ENCODE data around the gene C22orf39. TPM values are rescaled to one million over a fixed set of nuclear protein-coding genes. Genes with fewer than 3 reads are reported as not detected.

The C22orf39 gene
- total RNA-seq, 1 donor, result 14.4 TPM

DNA sequence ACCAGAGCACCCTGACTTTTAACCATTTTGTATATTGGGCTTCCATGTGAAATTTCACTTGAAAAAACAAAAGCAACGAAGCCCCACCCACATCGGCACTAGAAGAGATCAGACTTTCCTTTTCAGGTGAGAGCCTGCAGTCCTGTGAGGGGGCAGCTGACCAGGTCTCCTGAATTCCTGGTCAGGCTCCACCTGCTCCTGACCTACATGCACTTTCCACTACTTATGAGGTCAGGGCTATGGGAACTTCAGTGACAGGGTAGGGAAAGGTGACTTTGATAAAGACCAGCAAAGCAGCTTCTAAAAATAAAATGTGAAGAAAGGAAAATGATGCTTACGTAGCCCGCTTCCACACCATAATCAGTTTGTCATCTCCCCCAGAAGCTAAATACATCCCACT is 40.7 kb downstream of the C22orf39 start:
- H3K4me3 ChIP-seq (ENCODE audit: low read length), result no peak overlapping the region
- H3K9me3 ChIP-seq (ENCODE audit: low read depth, low read length), result no peaks in the 10 kb centered on the region
- no peaks in the 10 kb centered on the region for H3K27me3 ChIP-seq (ENCODE audit: insufficient read depth, low read length)
- no peaks in the 10 kb centered on the region for H3K4me1 ChIP-seq (ENCODE audit: insufficient read depth, low read length)

DNA sequence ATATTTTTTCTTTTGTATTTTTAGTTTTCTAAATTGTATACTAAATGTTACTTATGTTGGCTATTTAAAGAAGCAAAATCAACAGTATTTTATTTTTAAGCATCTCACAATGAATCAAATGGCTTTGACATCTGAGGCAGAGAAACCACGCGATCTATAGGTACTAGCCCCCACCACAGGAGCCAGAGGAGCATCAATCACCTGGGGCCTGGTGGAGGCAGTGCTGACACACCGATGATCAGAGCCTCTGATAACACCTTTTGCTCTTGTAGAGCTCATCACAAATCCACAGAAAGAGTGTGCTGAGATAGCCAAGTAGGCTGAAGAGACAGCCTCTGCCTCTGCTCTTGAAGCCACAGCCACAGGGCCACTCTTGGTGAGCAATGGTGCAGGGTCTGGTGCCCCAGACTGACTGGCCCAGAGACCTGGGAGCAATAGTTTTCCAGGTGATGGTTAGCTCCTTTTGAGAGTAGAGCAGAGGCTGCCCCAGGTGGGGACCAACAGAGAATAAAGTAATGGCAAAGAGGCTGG is 41.2 kb downstream of the C22orf39 start:
- no peaks in the 10 kb centered on the region for H3K27me3 ChIP-seq (ENCODE audit: insufficient read depth, low read length)
- no peaks in the 10 kb centered on the region for H3K4me1 ChIP-seq (ENCODE audit: insufficient read depth, low read length)
- H3K4me3 ChIP-seq (ENCODE audit: low read length), result no peak overlapping the region
- H3K9me3 ChIP-seq (ENCODE audit: low read depth, low read length), result no peaks in the 10 kb centered on the region

DNA sequence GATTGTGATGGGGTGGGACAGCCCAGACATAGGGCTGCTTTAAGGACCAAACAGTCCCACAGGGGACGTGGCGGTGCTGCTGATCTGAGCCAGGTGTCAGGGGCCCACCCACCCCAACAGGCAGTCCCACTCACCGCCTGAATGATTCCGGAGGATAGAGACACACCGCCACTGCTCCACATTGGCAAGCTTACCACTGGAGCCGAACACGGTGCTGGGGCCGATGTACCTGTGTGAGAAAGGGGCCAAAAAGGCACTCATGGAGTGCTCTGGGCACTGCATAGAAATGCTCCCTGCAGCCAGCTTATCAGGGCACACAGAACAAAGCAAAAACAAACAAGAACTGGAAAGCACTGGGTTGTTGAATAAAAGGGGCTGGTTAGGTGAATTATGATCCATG is 41.9 kb downstream of the C22orf39 start:
- Histone ChIP-seq H3K9me3 (ENCODE audit: low read depth, low read length) (no peaks in the 10 kb centered on the region), H3K4me1 (ENCODE audit: insufficient read depth, low read length) (no peaks in the 10 kb centered on the region), H3K27me3 (ENCODE audit: insufficient read depth, low read length) (no peaks in the 10 kb centered on the region), H3K4me3 (ENCODE audit: low read length) (no peak overlapping the region)

DNA sequence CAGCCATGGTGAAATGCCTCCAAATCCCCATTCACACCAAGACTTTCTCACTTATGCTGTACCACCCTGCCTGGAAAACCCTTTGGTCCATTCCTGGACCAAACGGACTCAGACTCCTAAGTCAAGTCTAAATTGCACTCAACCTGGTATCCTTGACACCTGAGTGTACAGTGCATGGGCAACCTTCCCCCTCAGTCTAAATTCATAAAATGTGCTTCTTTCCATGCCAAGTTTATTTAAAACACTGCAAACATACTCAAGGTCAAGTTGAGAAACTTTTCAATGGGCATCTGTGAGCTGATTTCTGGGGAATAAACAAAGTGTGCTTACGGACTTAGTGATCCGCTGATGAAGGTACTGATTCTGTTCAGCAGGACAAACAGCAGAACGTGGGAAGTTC is 42.4 kb downstream of the C22orf39 start:
- H3K4me3 ChIP-seq (ENCODE audit: low read length), result no peak overlapping the region
- no peaks in the 10 kb centered on the region for H3K4me1 ChIP-seq (ENCODE audit: insufficient read depth, low read length)
- no peaks in the 10 kb centered on the region for H3K9me3 ChIP-seq (ENCODE audit: low read depth, low read length)
- H3K27me3 ChIP-seq (ENCODE audit: insufficient read depth, low read length), result no peaks in the 10 kb centered on the region

DNA sequence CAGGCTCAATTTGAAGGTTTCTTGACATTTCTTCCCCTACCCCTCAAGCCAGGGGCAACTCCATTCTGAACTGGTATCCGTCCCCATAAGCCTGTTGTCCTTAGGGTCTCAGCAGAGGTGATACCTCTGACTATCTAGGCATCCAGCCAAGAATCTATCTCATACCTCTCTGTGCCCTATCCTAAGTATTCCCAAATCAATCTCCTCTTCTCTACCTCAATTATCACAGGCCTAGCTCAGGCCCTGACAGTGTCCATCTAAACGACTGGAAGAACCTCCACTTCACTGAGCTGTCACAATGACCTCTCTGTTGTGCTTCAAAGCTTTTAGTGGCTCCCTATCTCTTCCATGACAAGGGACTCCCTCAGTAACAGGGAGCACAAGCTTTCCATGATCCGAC is 42.8 kb downstream of the C22orf39 start:
- no peaks in the 10 kb centered on the region for H3K27me3 ChIP-seq (ENCODE audit: insufficient read depth, low read length)
- H3K4me1 ChIP-seq (ENCODE audit: insufficient read depth, low read length), result no peaks in the 10 kb centered on the region
- no peak overlapping the region for H3K4me3 ChIP-seq (ENCODE audit: low read length)
- no peaks in the 10 kb centered on the region for H3K9me3 ChIP-seq (ENCODE audit: low read depth, low read length)

DNA sequence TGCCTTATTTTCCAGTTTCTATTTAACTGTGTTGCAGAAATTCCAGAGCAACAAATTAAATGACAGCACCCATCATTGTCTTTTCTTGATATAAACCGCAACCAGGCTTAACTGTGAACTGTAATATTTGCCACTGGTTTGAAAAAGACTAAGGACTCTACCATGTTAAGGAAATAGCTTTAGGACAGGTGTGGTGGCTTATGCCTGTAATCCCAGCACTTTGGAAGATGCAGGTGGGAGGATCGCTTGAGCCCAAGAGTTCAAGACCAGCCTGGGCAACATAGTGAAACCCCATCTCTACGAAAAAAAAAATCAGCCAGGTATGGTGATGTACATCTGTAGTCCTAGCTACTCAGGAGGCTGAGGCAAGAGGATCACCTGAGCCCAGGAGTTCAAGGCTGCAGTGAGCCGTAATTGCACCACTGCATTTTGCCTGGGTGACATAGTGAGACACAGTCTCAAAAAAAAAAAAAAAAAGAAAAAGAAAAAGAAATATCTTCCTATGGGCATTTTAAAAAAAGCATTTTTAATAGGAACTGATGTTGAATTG is 44.8 kb downstream of the C22orf39 start:
- Histone ChIP-seq H3K4me1 (ENCODE audit: insufficient read depth, low read length) (no peaks in the 10 kb centered on the region), H3K9me3 (ENCODE audit: low read depth, low read length) (no peaks in the 10 kb centered on the region), H3K4me3 (ENCODE audit: low read length) (no peak overlapping the region), H3K27me3 (ENCODE audit: insufficient read depth, low read length) (no peaks in the 10 kb centered on the region)

DNA sequence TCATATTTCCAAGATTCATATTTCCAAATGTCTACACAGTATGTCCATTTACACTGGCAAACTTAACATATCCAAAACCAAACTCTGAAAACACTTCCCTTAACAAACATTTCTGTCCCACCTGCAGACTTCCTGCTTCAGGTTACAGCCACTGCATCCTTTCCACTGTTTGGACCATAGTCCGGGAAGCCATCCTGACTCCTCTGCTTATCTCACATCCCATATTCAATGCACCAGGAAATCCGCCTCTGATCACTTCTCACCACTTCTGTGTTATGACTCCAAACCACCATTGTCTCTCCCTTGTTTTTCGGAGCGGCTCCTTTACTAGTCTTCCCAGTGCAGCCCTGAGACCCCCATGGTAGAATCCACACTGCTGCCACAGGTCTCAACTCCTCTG is 46.0 kb downstream of the C22orf39 start:
- Histone ChIP-seq H3K4me3 (ENCODE audit: low read length) (no peak overlapping the region), H3K27me3 (ENCODE audit: insufficient read depth, low read length) (no peaks in the 10 kb centered on the region), H3K9me3 (ENCODE audit: low read depth, low read length) (no peaks in the 10 kb centered on the region), H3K4me1 (ENCODE audit: insufficient read depth, low read length) (no peaks in the 10 kb centered on the region)

DNA sequence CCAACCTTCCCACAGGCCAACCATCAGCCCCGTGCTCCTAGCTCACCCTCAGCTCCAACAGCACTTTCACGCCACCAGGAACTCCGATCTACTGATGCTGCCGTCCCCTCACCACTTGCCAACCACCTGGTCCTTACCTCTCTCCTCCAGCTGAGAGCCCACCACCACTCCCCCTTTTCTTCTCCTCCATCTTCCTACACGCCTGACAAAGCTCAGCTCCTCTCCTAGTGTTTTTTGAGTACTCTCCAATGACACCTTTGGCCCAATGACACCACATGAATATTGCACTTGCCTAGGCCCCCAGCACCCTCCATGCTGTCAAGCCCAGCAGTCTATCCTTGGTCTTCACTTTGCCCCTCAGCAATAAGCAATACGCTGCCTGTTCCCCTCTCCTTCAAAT is 46.6 kb downstream of the C22orf39 start:
- H3K9me3 ChIP-seq (ENCODE audit: low read depth, low read length), result no peaks in the 10 kb centered on the region
- no peaks in the 10 kb centered on the region for H3K27me3 ChIP-seq (ENCODE audit: insufficient read depth, low read length)
- H3K4me3 ChIP-seq (ENCODE audit: low read length), result no peak overlapping the region
- no peaks in the 10 kb centered on the region for H3K4me1 ChIP-seq (ENCODE audit: insufficient read depth, low read length)

DNA sequence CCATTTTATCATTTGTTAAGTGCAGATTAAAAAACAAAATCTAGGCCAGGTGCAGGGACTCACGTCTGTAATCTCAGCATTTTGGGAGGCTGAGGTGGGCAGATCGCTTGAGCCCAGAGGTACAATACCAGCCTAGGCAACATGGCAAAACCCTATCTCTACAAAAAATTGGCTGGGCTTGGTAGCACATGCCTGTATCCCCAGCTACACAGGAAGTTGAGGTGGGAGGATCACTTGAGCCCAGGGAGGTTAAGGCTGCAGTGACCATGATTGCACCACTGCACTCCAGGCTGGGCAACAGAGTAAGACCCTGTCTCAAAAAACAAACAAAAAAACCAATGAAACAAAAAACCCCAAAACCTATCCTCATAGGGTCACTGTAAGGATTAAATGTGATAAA is 48.9 kb downstream of the C22orf39 start:
- no peaks in the 10 kb centered on the region for H3K27me3 ChIP-seq (ENCODE audit: insufficient read depth, low read length)
- no peak overlapping the region for H3K4me3 ChIP-seq (ENCODE audit: low read length)
- H3K9me3 ChIP-seq (ENCODE audit: low read depth, low read length), result no peaks in the 10 kb centered on the region
- H3K4me1 ChIP-seq (ENCODE audit: insufficient read depth, low read length), result no peaks in the 10 kb centered on the region

DNA sequence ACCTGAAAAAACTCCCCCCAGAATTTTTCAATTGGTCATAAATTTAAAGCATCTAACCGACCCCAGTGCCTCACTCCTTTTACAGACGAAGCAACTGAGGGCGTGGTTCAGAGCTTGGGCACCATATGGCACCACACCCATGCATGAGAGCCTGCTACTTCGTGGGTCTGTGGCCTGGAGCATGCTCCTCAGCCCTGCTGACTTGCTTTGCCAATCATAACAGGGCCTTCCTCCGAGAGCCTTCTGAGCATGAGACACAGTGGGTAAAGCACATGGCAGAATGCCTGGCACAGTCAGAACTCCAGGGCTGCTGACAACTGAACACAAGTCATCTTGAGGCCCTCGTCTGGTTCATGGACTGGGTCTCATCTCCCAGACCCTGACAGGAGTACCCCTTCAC is 49.3 kb downstream of the C22orf39 start:
- Histone ChIP-seq H3K27me3 (ENCODE audit: insufficient read depth, low read length) (no peaks in the 10 kb centered on the region), H3K4me3 (ENCODE audit: low read length) (no peak overlapping the region), H3K4me1 (ENCODE audit: insufficient read depth, low read length) (no peaks in the 10 kb centered on the region), H3K9me3 (ENCODE audit: low read depth, low read length) (no peaks in the 10 kb centered on the region)

DNA sequence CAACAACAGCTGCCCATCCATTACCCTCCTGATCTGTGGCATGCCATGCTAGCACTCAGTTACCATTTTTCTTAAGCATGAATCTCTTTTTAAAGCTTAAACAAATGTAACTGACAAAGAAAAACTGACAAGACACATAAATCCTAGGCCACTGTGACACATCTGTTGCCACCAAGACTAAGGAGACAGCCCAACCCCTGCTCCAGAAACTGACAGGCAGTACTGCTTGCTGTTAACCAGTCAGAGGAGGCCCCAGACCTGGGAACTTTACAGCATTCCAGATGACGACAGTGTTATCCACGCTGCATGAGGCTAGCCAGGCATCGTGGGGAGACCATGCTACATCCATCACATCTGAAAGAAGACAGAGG is 49.8 kb downstream of the C22orf39 start:
- H3K4me3 ChIP-seq (ENCODE audit: low read length), result no peak overlapping the region
- no peaks in the 10 kb centered on the region for H3K9me3 ChIP-seq (ENCODE audit: low read depth, low read length)
- H3K4me1 ChIP-seq (ENCODE audit: insufficient read depth, low read length), result no peaks in the 10 kb centered on the region
- no peaks in the 10 kb centered on the region for H3K27me3 ChIP-seq (ENCODE audit: insufficient read depth, low read length)

DNA sequence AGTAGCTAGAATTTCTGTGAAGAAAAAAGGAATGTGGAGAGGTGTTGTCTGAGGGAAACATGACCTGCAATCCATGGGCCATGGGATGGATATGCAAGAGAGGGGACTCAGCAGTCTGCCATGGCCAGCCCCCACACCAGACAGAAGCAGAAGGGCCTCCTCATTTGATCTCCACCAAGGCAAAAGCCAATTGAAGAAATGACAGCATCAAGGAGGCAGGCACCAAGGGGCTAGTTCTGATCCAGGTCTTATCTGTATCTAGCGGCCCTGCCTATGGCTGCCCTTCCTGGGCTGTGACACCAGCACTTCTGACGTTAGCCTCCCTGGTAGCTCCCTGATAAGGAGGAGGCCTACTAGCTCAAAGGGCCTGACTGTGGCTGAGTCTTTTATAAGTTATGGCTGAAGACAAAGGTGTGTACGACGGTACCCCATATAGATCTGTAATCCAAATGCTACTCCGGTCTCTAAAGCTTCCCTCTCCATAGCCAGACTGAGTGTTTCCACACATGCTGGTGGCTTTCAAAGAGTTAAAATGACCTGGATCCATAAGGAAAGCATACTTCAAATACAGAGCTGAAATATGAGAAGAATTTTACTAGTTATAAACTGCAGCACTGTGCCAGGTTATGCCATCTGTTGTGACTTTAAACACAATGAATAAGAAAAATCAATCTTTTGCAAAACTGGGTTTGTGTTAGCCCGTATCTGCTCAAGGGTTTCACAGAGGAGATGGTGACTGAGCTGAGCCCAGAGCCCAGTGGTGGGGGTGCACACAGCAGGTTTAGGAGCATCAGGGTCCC is 50.4 kb downstream of the C22orf39 start:
- Histone ChIP-seq H3K9me3 (ENCODE audit: low read depth, low read length) (no peaks in the 10 kb centered on the region), H3K27me3 (ENCODE audit: insufficient read depth, low read length) (no peaks in the 10 kb centered on the region), H3K4me3 (ENCODE audit: low read length) (no peak overlapping the region), H3K4me1 (ENCODE audit: insufficient read depth, low read length) (no peaks in the 10 kb centered on the region)

DNA sequence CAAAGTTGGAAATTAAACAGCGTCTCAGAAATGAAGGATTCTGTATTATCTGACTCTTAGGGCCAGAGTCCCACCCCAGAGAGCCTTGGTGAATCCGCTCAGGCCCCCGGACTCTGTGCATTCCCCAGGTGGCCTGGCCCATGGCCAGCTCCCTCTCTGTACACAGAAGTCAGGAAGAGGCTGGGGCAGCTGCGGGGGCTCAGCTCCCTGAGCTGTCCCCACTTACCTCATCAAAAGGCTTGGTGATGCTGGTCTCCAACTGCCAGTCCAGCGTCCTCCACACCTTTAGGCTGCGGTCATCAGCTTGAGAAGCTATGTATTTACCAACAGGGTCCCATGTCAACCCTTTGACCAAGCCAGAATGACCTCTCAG is 51.0 kb downstream of the C22orf39 start:
- no peaks in the 10 kb centered on the region for H3K27me3 ChIP-seq (ENCODE audit: insufficient read depth, low read length)
- H3K9me3 ChIP-seq (ENCODE audit: low read depth, low read length), result no peaks in the 10 kb centered on the region
- H3K4me3 ChIP-seq (ENCODE audit: low read length), result no peak overlapping the region
- H3K4me1 ChIP-seq (ENCODE audit: insufficient read depth, low read length), result no peaks in the 10 kb centered on the region

DNA sequence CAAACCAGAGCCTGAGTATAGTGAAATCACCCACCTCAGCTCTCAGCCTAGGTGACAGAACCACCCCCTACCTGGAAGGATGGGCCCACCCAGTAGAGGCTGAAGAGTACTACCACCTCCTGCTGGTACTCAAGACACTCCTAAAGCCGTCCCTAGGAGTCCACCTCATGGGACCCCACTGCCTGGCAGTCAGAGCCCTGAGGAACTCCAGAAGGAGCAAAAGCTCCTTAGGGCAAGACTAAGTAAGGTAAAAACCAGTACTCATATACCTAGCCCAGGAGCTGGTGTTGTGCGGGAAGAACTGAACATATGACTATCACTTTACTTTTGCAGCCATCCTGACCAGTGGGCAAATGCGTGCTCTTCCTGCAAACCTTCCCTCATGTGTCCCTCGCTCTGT is 52.2 kb downstream of the C22orf39 start:
- H3K27me3 ChIP-seq (ENCODE audit: insufficient read depth, low read length), result no peaks in the 10 kb centered on the region
- H3K4me3 ChIP-seq (ENCODE audit: low read length), result no peak overlapping the region
- no peaks in the 10 kb centered on the region for H3K9me3 ChIP-seq (ENCODE audit: low read depth, low read length)
- H3K4me1 ChIP-seq (ENCODE audit: insufficient read depth, low read length), result no peaks in the 10 kb centered on the region

DNA sequence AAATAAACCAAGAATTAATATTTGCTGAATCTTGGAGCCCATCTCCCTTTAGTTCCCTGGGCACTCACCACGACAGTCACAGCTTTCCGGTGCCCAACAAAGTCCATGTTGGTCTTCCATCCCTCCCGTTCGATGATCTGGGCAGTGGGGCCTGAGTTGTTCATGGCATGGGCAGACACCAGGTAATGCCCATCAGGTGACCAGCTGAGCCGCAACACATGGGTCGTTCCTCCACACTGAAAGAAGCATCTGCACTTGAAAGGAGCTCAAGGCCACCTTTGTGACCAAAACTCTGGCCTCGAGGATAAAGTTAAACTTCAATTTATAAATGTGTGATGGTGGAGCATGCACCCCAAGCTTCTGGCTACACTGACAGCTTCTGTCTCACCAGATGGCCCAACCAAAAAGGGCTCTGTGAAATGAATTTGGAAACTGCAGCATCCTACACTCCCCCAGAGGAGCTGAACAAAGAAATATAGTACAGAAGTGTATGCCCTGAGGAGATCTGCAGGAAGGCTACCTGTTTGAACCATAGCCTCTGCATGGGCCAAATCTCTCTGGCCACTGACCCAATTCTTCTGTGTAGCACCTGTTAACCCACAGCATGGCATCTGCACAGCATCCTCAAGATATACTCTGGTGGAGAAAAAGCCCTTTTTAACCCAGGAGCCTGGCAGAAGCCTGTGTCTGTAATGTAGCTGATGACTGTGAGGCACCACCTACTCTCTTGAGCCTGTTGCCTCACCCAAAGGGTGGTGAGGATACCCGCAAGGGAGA is 53.0 kb downstream of the C22orf39 start:
- no peak overlapping the region for H3K4me3 ChIP-seq (ENCODE audit: low read length)
- H3K4me1 ChIP-seq (ENCODE audit: insufficient read depth, low read length), result no peaks in the 10 kb centered on the region
- H3K9me3 ChIP-seq (ENCODE audit: low read depth, low read length), result no peaks in the 10 kb centered on the region
- no peaks in the 10 kb centered on the region for H3K27me3 ChIP-seq (ENCODE audit: insufficient read depth, low read length)

All from mononuclear cell (primary cell).